GM19468 (cell line): ENCODE data around the gene HLA-DMB.
A peak's percentile ranks its signal among the peaks of the same experiment; 100 is the strongest.
"Not testable (repeated sequence)": the region's sequence is repeated elsewhere in the genome, so short reads cannot be mapped to it uniquely, and the experiment has no call there.

ENCODE experiments used
- ATAC-seq: cut with Tn5 transposase; IDR thresholded peaks from one replicate; pipeline ENCODE4 v1.9.1; 2021; ENCODE audit warnings: mild to moderate bottlenecking, moderate library complexity, moderate number of reproducible peaks; ENCODE audit not compliant: unreplicated experiment; ENCODE audit errors: extremely low read depth

HLA-DMB gene

DNA sequence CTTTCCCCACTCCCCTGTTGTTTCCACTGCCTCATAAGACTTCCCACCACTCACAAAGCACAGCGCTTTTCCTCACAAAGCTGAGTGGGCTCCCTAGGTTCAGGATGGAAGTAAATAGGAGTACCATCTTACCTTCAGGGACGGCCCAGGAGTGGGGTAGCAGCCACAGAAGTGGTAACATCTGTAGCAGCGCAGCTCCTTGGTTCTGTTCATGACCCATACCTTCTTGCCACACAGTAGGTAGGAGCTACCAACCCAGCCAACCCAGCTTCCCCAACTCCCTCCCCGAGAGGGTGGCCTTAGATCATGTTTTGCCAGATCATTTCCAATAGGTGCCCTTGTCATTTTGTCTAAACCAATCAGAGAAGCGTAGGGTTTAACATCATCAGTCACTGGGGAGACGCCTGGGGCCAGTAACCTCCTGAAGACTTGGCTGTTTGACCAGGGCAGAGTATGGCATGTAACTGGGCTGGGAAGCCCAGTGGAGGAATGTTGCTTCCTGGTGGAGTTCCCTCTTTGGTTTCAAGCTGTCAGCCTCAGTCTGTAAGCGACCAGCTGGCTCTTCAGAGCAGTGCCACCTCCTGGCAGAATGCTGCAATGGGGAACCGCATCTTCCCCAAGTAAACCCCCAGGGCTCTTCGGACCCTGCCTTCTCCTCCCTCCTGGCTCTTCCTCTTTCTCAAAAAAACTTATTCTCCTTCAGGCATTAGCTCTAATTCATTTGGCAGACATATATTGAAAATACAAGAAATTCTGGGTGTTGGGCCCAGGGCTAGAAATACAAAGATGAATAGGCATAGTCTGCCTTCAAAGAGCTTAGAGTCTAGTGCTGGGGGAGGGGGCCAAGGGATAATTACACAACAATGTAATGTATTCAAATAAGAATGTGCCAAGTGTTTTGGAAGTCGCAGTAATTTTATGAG, 12.2 kb upstream of the HLA-DMB start, which contains the start of gene HLA-DMA:
HLA-DMA (minus strand) TSS at position 281 of the 923 bp plus-strand sequence; CDS start at position 220, 61 bp downstream.
- ATAC-seq: peak; percentile 92

DNA sequence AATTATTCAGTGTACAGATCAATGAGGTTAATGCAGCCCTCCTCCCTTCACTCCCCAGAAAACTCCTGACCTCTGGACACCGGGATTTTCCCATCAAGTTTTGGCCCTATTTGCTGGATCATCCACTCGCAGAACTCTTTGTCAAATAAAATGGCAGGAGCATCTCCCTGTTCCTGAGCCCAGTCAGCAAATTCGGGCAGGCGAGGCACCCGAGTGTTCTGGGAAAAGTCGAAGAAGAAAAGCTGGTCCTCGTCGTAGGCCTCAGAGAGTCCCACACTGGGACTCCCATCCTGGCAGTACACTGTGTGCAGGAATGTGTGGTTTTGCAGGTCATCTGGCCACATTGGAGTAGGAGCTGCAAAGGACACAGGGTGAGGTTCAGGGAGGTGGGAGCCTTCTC, 9.6 kb upstream of the HLA-DMB start:
- no peak for ATAC-seq

DNA sequence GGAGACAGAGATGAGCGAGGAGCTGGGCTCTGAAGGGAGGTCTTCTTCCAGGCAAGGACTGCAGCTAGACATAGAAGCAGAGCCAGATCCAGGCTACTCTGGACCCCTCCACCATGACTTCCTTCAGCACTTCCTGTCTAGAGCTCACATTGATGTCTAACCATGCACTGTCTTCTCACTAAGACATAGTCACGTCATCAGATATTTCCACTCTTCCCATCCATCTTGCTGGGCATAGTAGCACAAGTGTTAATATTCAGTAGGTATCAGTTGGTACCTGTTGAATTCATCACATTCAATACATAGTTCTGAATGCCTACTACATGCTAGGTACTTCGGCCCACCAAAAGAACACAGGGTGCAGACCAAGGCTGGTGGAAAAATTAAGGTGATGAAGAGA, 9.2 kb upstream of the HLA-DMB start:
- ATAC-seq: no peak

DNA sequence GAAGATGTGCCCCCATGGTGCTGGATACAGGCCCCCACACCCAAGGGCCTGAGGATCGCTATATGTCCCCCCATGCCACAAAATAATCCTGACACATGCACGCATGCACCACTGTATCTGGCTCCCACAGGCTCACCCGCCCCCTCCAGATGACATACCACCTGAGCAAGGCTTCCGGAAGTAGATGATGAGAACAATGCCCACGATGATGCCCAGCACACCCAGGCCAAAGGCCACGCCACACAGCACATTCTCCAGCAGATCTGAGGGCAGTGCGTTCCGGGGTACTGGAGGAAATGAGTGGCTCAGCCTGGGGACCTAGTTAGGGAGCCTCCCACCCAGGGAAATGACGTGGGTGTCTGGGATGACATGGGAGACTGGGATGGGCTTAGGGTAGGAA, 8.3 kb upstream of the HLA-DMB start:
- no peak for ATAC-seq

DNA sequence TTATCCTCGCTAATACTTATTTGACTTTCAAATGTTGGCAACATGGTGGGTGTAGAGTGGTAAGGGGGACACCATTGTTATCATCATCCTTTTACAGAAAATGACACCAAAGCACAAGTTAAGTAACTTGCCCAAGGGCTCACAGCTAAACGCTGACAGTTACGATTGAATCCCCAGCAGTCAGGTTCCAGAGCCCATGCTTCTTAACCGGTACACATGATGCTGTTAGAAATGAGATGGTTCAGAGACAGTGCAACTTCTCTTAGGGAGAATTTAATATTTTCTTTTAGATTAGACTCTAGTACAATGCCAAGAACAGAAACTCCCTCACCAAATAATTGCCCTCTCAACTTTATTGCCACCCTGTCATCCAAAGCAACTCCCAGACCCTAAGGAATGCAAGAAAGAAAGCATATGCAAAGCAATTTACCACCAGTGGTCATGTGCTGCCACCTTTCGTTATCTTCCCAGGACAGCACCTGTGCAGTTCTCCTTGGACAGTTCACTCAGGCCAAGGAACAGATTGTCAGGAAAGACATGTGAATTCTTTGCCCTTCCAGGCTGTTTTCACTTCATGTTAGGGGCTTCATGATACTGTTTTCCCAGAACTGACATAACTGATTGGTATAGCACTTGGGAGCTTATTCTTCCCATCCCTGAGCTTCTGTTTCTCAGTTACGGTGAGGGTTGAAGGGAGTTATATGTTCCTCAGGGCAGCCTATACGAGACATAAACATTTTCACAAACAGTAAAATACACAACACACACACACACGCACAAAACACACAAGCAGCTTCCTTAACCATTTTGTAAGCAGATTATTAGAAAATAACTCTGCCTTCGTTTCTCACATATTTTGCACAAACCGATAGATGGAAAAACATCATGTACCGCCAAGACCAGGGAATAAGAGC, 7.0 kb upstream of the HLA-DMB start:
- no peak for ATAC-seq

DNA sequence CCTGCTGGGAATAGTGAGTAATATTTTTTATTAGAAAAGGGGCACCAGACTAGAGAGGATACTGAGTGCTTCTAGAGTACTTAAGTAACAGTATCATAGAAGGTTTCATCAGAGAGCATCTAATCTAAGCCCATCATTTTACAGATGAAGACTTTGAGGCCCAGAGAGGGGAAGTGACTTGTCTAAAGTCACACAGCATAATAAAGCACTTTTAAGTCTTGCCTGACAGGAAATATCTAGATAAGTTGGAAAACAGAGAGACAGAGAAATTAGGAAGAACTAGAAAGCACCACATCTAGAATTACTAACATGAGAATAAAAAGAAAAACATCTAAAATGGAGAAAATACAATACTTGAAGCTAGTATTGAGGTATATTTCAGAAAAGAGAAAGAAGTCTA, 6.1 kb upstream of the HLA-DMB start:
- no peak for ATAC-seq

DNA sequence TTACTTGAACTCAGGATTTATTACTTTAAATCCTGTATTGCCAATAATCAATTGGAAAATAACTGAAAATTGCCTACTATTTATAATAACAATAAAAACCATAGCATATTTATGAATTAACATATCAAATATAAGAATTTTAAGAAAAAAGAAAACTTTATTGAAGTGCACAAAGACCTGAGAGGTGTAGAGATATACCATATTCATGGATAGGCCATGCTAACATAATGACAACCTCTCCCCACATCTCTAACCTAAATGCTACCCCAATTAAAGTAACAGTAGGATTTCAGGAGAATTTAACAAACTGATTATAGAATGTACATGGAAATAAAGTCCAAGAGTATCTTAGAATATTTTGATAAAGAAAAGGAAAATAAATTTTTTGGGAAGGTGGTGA, 5.1 kb upstream of the HLA-DMB start:
- ATAC-seq: no peak

DNA sequence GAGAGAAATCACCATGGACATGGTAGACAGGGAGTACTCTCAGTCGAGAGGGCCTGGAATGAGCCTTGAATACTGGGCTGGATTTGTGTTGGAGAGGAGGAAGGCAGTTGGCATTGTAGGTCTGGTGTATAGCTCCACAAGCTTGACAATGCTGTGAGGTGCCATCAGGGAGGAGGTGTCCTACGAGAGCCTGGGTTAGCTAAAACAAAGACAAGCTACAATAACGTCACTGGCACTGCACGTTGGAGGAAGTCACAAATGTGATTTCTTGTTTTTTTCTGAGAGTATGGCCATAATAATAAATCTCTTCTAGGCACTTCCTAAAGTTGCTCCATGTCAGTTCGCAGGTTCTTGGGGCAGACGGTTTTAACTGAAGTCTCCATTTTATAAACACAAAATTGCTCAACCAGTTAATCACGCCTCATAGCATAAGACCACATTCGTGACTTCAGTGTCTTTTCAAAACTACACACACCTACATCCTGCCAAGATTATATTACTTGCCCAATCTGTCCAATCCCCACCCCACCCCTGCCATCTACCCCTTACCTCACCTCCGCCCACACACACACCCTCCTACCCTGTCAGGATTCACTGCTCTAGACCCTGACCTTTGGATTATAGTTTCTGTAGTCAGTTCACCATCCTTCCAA, 4.4 kb upstream of the HLA-DMB start:
- no peak for ATAC-seq

DNA sequence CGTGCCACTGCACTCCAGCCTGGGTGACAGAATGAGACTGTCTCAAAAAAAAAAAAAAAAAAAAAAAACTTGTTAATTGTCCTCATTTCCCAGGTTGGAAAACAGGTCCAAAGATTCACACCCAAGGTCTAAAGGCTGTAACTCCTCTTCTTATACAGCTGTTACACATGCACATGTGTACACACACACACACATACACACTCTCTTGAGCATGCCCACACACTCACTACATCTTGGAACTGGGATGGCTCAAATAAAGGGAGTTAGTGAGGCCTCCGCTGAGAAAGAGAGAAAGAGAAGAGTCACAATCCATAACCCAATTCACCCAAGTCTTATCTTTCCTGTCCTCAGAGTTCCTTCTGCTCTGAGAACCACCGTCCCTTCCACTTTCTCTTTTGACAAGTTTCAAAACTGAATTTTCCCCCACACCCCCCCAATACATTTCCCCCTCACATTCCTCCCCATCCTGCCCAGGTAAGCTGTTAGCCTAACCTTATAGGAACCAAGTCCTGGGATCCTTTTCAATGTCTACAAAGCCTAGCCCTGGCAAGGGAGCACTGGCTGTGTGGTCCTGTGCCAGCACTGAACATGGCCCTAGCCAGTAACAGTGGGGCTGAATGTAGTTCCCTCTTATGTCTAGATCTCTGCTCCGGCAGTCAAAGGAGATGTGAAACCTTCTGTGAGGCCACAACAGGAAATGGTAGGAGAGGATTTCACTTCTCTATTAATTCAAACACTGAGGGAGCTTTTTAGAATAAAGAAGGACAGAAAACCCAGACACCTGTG, 3.2 kb upstream of the HLA-DMB start:
- ATAC-seq: peak; percentile 18

DNA sequence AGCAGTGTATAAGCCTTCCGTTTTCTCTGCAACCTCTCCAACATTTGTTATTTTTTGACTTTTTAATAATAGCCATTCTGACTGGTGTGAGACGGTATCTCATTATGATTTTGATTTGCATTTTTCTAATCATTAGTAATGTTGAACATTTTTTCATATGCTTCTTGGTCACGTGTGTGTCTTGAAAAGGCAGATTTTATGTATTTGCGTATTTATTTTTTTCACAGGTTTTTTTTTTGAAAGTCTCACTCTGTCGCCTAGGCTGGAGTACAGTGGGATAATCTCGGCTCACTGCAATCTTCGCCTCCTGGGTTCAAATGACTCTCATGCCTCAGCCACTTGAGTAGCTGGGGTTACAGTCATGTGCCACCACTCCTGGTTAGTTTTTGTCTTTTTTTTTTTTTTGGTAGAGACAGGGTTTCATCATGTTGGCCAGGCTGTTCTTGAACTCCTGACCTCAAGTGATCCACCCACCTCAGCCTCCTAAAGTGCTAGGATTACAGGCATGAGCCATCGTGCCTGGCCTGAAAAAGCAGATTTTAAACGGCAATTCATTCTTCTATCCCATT, 1.8 kb upstream of the HLA-DMB start:
- not testable (repeated sequence) for ATAC-seq

DNA sequence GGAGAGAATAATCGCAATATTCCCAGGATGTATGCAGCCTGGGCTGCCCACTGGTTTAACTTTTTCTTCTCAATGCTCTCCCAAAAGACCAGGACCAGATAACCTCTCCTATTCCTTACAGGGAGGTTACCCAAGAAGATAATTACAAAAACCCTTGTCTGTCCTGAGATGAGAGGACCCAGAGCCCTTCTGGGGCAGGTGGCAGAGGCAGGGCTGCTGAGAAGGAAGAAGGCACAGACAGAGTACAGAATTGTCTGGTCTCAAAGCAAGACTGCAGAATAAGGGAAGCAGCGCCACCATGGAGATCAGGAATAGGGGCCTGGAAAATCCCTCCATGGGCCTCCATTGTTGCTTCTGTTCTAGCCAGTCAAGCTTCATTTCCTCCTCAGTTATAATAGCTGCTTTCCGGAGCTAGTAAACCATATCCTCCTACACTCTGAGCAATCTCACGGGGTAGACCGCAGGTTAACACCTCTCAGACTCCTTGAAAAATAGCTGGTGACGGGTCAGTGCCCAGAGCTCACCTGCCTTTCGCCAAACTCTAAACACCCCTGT, 463 bp upstream of the HLA-DMB start:
- ATAC-seq: peak; percentile 23

DNA sequence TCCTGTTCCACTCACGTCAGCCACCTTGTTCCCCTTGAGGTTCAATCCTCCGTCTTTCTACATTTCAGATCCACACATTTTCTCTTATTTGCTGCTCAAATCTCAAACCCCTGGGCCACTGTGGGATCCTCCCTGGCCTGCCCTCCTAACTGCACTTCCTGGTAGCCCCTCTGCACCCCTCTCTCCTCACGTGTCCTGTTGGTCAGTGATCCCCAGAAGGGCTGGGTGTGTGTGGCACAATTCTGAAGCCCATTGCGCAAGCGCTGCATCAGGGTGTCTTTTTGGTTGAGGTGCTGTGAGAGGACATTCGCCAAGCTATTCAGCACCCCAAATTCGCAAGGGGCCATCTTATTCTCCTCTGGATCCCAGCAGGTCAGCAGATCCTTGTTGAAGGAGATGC, 2.3 kb downstream of the HLA-DMB start:
- ATAC-seq: no peak

DNA sequence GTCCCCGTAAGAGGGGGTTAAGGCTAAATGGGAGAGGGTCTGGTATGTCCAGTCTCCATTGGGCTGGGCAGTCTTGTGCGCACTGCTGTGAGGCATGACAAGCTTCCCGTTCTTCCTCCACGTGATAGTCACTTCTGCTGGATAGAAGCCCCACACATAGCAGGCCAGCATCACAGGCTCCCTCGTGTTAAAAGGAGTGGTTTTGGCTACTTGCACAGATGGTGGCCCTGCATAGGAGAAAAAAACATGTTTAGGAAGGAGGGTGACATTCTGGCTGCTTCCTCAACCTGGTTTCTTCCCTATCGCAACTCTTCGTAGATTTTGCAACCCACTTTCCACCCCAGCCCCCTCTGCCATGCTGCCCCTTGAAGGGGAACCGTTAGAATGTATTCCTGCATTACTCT, 3.6 kb downstream of the HLA-DMB start:
- no peak for ATAC-seq

DNA sequence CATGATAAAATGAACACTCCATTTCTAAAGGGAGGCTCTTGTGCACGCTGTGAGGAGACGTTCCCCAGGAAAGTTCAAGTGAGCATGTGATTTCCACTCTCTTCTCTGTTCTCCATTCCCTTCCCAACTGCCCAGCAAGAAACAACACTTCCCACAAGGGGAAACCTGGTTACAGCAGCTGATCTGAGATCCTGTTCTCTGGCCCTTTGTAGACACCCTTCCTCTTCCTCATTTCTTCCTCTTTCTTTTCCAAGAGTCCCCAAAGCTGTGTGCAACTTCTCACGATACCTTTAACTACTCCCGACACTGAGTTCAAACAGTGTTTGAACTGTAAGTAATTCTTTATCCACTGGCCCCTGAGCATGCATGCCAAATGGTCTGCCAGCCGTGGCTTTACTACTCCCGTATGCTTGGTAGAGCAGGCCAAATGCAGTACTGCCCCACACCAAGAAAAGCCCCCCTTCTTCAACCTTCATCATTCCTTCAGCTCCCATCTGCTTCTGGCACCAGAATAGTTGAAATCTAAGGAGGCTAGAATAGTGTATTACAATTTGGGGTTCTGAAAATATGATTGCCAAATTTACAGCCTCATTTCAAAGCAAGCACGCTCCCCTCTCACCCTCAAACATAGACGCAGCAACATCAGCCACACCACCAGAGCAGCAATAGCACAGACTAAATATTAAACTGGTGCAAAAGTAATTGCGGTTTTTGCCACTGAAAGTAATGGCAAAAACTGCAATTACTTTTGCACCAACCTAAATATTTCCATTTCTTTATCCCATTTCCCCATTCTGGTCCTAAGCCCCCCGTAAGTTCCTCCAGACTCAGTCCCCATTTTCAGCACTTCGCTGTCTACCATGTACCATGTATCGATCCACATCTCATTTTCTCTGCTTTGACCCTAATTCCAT, 4.3 kb downstream of the HLA-DMB start:
- no peak for ATAC-seq

DNA sequence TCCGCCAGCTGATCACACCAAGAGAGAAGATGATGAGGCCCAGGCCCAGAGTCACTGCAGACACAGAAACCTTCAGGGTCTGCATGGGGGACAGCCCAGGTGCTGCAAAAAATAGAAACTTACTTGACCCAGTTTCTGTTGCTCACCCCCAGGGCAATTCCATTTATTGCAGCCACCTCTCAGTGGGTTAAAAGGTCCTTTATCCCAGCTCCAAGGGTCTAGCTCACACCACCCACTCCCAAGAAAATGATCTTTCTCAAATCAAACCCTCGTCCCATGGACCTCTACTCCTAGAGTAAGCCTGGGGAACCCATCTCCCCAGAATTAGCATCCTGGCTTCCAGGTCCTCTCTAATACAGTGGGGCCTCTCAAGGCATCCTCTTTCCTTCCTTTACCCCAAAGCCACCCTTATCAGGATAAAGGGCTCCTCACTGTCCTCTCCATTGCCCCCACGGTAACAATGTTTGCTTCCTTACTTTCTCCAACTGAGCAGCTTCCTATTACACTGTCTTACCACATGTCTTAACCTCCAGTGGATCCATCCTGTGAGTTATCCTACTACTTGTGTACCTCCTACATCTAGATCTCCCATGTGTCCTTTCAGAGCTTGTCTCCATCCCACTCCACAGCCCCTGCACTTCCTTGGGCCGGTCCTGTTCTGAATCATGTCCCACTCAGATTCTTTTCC, 5.1 kb downstream of the HLA-DMB start:
- ATAC-seq: no peak

DNA sequence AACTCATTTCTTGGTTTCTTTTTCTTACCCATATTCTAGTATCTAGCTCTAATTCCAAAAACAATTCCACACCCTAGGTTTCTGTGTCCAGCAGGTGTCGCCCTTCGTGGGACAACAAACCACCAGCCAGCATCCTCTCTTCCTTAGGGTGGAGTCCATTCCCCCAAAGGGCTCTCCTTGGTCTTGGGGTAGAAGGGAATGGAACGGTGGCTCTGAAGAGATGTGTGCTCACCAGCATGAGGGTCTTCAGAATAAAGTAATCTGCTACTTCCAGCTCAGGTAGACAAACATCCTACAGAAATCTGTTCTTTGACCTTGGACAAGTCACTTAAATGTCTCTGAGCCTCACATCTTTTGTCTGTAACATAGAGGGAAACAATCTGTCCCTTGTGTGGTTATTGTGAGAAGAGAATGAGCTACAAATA, 7.2 kb downstream of the HLA-DMB start:
- ATAC-seq: no peak

DNA sequence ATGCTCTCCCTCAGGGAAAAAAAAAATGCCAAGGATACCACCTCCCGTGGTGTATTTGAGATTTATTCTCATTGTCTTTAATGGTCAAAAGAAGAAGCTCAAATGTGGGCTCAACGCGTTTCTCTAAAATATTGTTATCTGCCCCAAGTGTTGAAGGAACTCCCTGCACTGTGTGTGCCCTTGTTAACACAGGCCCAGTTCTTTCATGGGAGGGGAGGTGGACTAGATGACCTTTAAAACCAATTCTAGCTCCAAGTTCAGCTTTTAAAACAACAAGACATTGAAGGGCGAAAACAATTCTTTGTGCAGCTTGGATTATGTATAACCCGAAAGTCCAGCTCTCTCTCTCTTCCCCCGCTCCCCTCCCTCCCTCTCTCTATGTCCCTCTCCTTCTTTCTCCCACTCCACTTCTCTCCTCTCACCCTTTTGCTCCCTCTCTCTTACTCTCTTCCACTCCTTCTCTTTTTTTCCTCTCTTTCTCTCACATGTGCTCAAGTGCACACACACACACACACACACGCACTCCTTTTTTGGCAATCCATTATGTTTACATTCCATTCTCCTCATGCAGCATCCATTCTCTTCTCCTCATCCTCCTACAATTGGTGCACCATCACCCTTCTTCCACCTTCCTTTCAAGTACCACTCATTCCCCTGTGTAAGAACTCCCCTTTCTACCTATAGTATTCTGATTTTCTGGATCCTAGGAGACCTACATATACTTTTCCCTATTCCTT, 8.5 kb downstream of the HLA-DMB start:
- ATAC-seq: no peak
